BE2C (cell line): Measurements from ENCODE around the gene DHX8.
A peak's percentile ranks its signal among the peaks of the same experiment; 100 is the strongest.

Source experiments
- DNase-seq: peaks from one replicate; pipeline ENCODE4 v3.0.0-alpha.2; 2020
- H3K27me3 ChIP-seq: fragments of 250-450 bp; sonication (Bioruptor Pico); 2 replicates; pipeline ENCODE4 v1.5.1; 2020; ENCODE audit warnings: mild to moderate bottlenecking
- H3K36me3 ChIP-seq: fragments of 250-450 bp; sonication (Bioruptor Pico); 2 replicates; pipeline ENCODE4 v1.5.1; 2020; ENCODE audit warnings: mild to moderate bottlenecking
- H3K4me1 ChIP-seq: fragments of 250-450 bp; sonication (Bioruptor Pico); 2 replicates; pipeline ENCODE4 v1.5.1; 2020
- H3K4me3 ChIP-seq: 2 replicates; pipeline ENCODE4 v1.5.1; 2011; ENCODE audit warnings: low read depth, low read length
- H3K9me3 ChIP-seq: fragments of 250-450 bp; sonication (Bioruptor Pico); 2 replicates; pipeline ENCODE4 v1.5.1; 2020
- CTCF ChIP-seq: IDR thresholded peaks from 2 replicates; pipeline ENCODE4 v1.5.1; 2012; ENCODE audit warnings: mild to moderate bottlenecking, low read depth, low read length

Gene DHX8

DNA sequence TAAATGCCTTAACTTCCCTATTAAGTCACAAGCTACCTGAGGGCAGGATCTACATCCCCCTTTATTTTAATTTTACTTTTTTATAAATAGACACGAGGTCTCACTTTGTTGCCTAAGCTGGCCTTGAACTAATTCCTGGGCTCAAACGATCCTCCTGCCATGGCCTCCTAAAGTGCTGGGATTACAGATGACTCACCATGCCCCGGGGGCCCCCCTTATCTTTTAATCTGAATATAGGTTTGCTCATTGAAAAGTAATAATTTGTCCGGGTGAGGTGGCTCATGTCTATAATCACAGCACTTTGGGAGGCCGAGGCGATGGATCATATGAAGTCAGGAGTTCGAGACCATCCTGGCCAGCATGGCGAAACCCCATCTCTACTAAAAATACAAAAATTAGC is 48.2 kb downstream of the DHX8 start:
- Histone ChIP-seq H3K27me3 (no peaks in the 10 kb centered on the region), H3K9me3 (no peaks in the 10 kb centered on the region), H3K36me3 (peaks cover 8% of the 10 kb centered on the region), H3K4me3 (no peak overlapping the region), H3K4me1 (peaks cover 23% of the 10 kb centered on the region)
- no peak for TF ChIP-seq CTCF
- no peak for DNase-seq

DNA sequence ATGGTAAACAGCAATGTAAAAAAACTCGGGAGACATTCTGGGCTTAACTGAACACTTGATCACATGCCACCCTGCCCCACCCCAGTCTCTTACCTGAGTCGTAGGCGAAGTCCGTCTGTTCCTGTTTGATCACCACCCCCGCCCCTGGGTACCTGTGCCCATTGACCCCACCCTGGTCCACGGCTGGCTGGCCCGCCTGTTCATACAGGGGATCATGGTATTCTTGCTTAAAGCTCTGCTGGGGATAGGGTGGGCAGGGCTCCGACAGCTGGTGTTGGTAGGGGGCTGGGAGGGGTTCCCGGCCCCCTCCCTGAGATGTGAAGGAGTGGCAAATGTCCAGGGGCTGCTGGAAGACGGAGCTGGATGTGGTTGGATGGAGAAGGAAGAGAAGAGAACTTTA is 48.8 kb downstream of the DHX8 start:
- H3K27me3 ChIP-seq = no peaks in the 10 kb centered on the region
- no peak overlapping the region for H3K4me3 ChIP-seq
- no peak for TF ChIP-seq CTCF
- H3K4me1 ChIP-seq = peaks cover 24% of the 10 kb centered on the region
- DNase-seq = no peak
- H3K36me3 ChIP-seq = peaks cover 3% of the 10 kb centered on the region
- H3K9me3 ChIP-seq = no peaks in the 10 kb centered on the region

DNA sequence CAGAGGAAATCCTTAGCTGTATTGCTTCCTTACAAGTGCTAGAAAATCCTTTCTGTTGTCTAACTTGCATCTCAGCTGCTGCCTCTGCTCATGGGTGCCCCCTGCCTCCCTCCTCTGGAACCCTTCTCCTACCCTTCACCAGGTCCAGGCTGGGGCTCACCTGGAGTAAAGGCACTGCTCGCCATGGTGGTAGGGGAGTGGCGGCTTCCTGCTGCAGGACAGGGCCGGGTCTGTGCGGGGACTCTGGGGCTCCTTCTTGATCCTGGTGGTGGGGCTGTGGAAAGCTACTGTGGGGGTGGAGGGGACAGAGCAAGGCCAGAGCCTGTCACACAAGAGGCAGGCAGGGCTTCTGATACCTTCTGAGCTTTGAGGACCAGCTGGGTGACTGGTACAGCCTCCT is 49.9 kb downstream of the DHX8 start:
- no peak for DNase-seq
- TF ChIP-seq CTCF = 0 out of 2 replicates have a peak, but pooled peaks have one; percentile 2
- Histone ChIP-seq H3K27me3 (no peaks in the 10 kb centered on the region), H3K4me3 (no peak overlapping the region), H3K4me1 (peaks cover 24% of the 10 kb centered on the region), H3K9me3 (no peaks in the 10 kb centered on the region), H3K36me3 (no peaks in the 10 kb centered on the region; the same call in none of the 2 replicates)

GRCh38 chr17:43534909-43535308 is 51.1 kb downstream of the DHX8 start:
- H3K9me3 ChIP-seq = no peaks in the 10 kb centered on the region
- TF ChIP-seq CTCF = no peak
- H3K36me3 ChIP-seq = no peaks in the 10 kb centered on the region; the same call in none of the 2 replicates
- DNase-seq = no peak
- no peaks in the 10 kb centered on the region for H3K27me3 ChIP-seq
- H3K4me1 ChIP-seq = peaks cover 22% of the 10 kb centered on the region
- H3K4me3 ChIP-seq = no peak overlapping the region

DNA sequence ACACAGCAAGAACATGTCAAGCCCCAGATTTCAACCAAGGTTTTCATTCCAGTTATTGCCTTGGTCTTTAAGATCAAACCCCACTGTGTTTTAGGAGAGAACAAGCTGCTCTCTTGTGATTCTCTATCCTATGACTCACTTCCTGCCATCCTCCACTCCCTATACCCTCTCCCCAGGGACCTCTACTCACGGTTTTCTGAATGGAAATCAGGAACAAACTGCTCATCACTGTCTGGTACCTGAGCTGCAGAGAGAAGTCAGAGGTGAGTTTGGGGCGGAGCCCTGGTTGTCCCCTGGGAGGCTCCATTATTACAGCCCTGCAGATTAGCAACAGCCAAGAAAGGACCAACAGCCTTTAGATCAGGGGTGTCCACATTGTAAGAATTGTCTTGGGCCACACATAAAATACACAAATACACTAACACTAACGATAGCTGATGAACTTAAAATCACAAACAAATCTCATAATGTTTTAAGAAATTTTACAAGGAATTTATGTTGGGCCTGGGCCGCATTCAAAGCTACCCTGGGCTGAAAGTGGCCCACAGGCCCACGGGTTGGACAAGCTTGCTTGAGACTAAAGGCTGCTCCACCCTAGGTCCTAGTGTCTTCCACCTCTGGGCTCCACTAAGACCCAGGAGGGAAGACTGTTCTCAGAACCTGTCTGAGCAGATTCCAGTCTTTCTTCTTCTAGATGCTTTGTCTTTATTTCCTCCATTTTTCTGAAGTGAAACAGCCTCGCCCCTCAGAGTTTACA is 52.6 kb downstream of the DHX8 start:
- Histone ChIP-seq H3K27me3 (no peaks in the 10 kb centered on the region), H3K9me3 (no peaks in the 10 kb centered on the region), H3K36me3 (no peaks in the 10 kb centered on the region; the same call in 1 of the 2 replicates), H3K4me1 (peaks cover 18% of the 10 kb centered on the region), H3K4me3 (no peak overlapping the region)
- peak; percentile 43 for DNase-seq
- TF ChIP-seq CTCF = no peak
